Midbrain (tissue), 1 donor: ENCODE results near the gene SLC16A14.
"Not testable (repeated sequence)": the region's sequence is repeated elsewhere in the genome, so short reads cannot be mapped to it uniquely, and the experiment has no call there.

Source experiments
- DNase-seq: peaks from one replicate; lab custom pipeline; 2025; lab: John Stamatoyannopoulos, UW

The SLC16A14 gene, protein sequence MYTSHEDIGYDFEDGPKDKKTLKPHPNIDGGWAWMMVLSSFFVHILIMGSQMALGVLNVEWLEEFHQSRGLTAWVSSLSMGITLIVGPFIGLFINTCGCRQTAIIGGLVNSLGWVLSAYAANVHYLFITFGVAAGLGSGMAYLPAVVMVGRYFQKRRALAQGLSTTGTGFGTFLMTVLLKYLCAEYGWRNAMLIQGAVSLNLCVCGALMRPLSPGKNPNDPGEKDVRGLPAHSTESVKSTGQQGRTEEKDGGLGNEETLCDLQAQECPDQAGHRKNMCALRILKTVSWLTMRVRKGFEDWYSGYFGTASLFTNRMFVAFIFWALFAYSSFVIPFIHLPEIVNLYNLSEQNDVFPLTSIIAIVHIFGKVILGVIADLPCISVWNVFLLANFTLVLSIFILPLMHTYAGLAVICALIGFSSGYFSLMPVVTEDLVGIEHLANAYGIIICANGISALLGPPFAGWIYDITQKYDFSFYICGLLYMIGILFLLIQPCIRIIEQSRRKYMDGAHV

DNA sequence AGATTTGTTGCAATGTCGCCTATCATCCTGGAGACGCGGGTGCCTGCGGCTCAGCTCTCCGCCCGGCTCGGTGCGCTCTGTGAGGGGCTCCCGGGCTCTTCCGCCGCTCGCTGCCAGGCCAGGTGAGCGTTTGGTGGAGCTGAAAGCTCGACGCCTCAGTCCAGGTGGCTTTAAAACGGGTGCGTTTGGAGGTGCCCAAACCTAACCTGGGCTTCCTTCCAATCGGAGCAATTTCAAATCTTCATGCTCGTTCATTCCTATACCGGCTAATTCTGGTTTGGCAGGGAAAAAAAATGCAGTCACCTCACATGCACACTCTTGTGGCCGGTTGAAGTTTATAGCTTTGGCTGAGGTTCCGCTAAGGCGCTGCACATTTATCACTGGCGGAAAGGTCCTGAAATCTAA is at the start of gene SLC16A14:
TSS of gene SLC16A14 (minus strand) at position 274 of the 405 bp plus-strand sequence. CDS start 9,572 bp downstream, outside the sequence.
- DNase-seq, result peak; percentile 13

DNA sequence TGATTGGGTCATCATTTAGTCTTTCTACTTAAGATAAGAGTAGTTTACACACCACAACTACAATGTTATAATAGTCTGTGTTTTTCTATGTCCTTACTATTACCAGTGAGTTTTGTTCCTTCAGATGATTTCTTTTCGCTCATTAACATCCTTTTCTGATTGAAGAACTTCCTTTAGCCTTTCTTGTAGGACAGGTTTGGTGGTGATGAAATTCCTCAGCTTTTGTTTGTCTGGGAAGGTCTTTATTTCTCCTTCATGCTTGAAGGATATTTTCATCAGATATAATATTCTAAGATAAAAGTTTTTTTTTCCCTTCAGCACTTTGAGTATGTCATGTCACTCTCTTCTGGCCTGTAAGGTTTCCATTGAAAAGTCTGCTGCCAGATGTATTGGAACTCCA is 38.0 kb upstream of the SLC16A14 start:
- no peak for DNase-seq

DNA sequence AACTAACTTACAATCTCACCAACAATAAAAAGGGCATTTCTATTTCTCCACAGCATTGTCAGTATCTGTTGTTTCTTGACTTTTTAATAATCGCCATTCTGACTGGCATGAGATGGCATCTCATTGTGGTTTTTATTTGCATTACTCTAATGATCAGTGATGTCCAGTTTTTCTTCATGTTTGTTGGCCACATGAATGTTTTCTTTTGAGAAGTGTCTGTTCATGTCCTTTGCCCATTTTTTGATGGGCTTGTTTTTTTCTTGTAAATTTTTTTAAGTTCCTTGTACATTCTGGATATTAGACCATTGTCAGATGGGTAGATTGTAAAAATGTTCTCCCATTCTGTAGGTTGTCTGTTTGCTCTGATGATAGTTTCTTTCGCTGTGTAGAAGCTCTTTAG is 33.2 kb upstream of the SLC16A14 start:
- DNase-seq, result not testable (repeated sequence)

DNA sequence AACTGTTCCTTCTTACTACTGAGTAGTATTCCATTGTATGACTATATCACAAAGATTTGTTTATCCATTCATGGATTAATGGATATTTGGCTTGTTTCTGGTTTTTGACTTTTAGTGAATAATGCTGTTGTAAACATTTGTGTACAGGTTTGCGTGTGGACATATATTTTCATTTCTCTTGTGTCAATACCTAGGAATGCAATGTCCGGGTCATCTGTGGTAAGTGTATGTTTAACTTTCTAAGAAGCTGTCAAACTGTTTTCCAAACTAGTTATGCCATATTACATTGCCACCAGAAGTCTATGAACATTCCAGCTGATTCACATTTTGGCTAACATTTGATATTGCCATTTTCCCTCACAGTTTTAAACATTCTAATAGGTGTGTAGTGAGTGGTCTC is 29.1 kb upstream of the SLC16A14 start:
- no peak for DNase-seq

DNA sequence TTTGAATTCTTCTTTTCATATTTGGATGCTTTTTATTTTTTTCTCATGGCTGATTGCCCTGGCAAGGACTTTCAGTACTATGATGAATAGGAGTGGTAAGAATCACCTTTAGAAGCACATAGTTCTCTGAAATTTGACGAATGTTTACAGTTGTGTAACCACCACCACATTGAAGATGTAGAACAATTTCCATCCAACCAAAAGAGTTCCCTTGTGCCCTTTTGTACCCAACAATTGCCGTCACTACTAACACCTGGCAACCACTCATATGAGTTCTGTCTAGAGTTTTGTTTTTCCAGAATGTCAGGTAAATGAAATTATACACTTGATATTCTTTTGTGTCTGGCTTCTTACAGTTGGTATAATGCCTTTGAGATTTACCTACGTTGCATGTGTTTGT is 28.7 kb upstream of the SLC16A14 start:
- DNase-seq, result no peak

DNA sequence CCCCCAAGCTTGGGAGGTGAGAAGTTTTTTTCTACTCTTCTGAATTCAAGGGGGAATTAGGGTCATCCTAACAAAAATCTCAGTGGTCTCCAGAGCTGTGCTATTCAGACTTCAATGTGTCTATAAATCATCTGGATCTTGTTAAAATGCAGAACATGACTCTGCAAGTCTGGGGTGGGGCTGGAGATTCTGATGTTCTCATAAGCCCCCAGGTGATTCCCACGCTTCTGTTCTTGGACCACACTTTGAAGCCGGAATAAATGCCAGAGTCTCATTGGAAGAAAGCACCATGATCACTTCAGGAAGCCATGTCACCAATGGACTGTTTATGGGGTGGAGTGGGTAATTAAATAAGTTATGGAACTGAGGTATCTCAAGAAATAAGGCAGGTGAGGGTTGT is 22.2 kb upstream of the SLC16A14 start:
- DNase-seq, result no peak

DNA sequence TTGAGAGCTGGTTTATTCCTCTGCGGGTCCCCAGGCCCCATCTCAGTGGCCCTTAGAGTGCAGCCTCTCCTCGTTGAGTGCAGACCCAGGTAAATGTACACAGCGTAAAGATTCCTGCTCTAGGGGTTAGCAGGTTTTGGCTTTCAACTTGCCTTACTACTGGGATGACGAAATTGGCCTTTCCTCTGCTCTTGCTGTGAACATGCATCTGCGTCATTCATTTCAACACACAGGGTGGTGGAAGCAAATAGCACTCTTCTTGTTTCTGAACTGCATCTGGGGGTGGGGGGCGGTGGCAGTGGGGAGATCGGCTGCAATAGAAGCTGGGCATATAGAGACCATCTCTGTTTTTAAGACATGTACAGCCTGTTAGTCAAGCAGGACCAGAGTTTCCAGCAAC is 16.5 kb upstream of the SLC16A14 start:
- no peak for DNase-seq

DNA sequence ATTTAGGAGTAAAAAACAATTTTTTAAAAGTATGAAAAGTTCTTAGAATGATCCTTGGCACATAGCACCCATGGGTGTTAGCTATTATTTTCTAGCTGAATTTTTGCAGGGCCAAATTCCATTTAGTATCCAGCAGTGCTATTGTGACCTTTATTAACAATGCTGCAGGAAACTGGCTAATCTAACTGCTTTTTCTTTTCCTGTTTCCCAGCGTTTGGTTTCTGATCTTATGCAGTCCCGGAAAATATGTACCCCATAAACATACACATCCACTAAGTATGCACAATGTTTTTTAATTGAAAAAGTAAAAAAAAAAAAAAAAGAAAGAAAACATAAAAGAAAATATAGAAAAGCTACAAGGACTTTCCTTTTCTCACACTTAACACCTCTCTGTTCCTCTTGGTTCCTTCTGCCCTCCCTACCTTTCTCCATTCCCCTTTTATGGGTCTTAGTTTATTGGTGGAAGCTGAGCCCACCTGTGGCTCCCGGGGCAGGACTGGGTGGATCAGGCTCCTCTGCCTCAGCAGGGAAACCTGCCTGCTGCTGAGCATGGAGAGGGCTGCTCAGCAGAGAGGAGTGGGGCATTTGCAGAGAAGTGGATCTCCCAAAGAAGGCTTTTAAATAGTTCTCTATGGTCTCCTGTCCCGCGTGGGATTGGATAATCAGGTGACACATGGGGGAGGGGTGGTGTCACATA is 9.3 kb upstream of the SLC16A14 start:
- DNase-seq, result no peak

DNA sequence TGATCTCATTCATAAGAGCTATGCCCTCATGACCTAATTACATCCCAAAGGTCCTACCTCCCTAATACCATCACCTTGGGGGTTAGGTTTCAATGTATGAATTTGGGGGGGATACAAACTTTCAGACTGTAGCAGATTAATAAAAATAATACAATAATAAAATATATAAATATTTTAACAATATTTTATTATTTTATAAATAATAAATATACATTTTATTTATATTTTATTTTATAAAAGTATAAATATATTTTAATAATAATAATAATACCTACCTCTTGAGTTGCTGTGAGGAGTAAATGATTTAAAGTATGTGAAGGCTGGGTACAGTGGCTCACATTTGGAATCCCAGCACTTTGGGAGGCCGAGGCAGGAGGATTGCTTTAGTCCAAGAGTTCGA is 8.1 kb upstream of the SLC16A14 start:
- no peak for DNase-seq

DNA sequence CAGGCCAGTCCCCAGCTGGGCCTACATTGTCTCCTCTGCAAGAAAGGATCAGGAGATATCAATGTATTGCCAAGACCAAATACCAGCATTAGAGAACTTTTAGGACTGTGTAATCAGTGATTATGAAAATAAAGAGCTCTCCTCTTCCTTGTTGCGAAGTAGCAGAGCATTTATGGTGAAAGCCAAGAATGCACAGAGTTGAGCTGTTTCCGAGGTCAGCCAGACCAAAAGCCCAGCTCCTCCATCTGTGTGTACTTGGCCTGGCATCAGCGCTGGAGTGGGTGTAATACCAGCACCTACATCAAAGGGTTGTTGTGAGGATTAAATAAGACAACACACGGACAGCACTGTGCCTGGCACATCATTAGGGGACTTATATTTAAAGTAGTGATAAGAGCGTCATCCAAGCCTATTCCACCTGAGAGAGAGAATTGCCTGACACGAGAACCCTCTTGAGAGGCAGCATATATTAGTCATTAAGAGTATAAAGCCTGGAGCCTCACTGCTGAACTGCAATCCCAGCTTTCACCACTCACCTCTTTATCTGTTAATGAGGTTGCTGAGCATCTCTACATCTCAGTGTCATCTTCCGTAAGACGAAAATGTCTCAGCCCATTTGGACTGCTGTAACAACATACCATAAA is 7.4 kb upstream of the SLC16A14 start:
- DNase-seq, result no peak

DNA sequence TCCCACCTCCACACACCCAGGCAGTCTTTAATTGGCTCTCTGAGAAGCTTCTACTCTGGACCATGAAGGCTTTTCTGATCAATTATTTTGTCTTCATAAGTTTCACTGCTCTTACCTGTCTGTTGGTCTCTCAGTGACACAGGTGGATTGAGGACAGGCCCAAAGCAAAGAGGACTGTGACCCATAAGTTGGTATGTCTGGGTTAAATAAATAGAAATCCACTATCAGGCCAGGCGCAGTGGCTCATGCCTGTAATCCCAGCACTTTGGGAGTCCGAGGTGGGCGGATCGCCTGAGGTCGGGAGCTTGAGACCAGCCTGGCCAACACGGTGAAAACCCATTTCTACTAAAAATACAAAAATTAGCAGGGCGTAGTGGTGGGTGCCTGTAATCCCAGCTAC is 2.7 kb upstream of the SLC16A14 start:
- no peak for DNase-seq

DNA sequence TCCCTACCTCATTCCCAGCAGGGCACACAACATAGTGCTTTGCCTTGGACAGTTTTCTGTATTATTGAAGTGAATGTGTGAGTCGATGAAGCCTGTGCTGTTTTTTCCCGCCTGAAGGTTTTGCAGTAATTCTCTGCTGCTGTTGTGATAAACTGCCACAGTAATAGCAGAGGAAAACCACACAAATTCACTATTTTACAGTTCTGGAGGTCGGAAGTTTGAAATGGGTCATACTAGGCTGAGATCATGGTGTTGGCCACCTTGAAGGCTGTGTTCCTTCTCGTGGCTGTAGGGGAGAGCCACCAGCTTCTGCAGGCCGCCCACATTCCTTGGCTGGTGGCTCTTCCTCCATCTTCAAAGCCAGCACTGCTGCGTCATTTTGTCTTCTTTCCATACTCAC is 678 bp upstream of the SLC16A14 start:
- no peak for DNase-seq

DNA sequence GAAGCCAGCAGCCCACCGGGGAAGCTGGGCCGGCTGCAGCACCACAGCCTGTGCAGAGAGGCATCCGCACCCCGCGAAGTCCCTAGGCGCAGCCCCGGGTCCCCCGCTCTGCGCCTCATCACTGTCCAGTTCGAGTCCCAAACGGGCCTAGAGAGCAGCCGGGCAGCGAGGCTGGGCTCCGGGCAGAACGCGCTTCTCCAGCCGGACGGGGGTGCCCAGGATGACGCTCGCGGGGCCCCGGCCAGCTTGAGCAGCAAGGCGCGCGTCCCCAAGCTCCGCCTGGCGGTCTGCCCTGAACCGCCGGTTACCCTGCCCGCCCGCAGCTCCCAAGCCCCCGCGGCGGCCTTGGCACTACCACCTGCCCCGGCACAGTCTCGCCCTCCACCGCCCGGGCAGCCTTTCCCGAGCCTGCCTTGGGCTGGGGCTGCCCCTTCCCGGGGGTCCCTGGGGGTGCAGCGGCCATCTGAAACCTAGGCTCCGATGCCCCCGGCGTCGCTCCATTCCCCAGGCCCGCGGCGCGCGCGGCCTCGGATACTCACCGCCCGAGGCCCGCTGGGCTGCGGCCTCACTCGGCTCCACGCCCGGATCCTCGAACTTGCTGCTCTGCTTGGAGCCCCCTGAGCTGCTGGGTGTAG is 591 bp downstream of the SLC16A14 start:
- DNase-seq, result peak; percentile 51

DNA sequence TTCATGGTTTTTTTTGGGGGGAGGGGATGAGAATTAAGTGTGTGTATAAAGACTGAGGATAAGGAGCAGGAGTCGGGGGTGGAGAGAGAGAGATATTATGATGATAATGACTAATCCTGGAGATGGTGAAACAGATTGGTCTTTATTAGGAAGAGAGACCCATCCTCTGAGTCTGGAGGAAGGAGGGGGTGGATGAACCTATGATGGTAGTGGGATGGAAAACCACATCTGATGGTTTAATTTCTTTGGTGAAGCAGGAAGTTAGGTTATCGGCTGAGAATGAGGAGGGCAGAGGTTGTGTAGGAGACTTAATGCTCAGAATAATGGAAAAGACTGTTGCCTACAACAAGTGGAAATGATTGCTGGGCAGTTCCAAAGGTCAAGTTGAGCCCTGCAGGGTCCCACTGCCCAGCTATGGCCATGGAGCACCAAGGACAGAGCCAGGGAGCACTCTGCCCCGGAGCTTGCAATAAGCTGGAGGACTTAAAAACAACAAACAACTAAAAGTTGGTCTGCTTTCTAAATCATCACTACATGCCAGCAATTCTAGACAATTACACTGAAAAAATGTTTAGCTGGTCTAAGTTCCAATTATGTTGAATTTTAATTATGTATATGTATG is 7.9 kb downstream of the SLC16A14 start:
- no peak for DNase-seq

DNA sequence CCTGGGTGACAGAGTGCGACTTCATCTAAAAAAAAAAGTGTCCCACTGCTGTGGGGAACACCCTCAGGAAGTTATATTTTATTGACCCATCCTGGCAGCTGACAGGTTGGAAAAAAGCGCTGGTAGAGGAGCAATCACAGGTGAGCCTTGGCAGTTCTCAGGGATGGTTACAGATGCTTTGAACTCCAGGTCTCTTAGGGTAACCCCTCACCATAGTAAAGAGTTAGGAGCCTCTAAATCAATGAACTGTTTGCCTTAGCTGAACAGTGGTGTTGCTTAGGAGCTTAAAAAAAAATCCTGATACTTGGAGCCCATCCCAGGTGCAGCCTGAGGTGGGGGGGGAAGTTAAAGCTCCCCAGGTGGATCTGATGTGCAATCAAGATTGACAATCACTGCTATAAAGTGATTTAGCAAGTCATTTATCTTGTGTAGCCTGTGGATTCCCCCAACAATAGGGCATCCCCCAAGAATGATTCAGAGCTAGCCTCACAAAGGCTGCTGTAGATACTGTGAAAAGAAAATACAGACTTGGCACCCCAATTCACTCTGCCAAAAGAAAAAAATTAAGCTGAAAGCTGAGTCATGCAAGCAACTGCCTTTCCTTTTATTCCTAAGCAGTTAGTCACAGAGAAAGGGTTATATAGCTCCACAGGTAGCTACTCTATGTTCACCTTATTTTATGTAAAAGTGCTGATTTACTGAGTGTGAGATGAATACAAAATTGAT is 14.8 kb downstream of the SLC16A14 start:
- DNase-seq, result no peak

DNA sequence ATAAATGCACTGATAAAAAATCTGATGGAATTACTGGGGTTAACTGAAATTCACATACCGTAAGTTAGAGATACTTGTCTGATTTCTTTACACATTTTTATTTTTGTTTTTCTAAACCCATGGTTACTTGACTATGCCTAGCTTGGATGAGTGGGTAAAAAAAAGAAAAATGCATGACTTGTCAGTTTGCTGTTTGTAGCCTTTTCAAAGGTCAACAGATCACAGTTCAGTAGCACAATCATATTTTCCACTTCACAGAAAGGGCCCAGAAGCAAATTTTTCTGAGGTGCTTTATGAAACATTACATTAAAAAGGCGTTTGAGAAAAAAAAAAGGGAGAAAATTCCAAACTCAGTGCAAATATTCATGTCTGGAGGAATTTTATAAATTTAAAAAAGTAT is 16.4 kb downstream of the SLC16A14 start:
- DNase-seq, result no peak

DNA sequence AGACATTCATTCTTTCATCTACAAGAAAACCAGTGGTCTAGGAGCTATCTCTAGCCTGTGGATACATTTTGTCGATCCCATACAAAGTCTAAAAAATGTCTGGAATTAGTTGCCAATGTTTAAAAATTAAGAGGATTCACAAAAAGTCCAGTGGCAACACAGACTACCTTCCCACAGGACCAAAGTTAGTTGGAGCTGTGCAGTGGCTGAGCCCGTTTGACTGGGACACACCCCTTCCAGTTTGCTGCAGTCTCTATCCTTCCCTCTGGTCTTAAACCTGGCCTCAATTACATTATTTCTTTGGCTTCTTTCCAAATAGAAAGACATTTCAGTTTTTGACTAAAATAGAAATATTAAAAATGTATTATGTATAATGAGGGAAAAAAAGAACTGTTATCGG is 18.6 kb downstream of the SLC16A14 start:
- DNase-seq, result no peak

DNA sequence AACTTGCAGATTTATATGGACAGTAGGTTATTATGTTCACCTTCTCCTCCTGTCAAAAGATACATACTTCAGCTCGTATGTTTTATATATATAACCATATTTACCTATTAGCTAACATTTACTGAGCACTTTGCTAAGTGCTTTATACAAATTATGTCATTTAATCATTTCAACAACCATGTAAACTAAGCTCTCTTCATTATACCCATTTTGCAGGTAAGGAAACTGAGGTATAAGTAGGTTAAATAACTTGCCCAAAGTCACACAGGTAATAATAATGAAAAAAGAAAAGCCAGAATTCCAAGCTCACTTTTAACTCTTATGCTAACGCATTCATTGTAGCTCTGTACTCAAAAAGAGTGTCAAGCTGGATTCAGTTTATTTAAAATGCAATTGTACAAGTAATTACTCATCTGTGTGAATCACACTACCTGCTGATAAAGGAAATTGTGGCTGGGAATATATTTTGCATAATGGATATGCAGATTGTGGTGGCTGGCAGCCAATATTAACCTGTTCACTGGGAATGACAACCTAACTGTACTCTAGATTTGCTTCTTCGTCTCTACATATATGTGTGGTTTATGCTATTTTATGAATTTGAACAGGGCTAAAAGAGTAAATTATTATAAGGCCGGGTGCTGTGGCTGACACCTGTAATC is 20.6 kb downstream of the SLC16A14 start:
- DNase-seq, result no peak

DNA sequence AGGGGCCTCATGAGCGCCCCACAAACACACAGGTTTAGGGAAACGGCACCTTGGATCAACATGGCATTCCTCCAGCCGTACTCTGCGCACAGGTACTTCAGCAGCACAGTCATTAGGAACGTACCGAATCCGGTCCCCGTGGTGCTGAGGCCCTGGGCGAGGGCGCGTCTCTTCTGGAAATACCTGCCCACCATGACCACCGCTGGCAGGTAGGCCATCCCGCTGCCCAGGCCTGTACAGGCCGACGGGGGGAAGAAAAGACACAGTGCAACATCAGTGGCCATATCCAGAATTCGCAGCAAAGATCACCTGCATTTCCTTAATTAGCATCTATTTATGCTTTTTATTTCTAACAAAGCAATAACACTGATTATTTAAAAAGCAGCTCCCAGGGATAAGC is 22.2 kb downstream of the SLC16A14 start:
- no peak for DNase-seq

DNA sequence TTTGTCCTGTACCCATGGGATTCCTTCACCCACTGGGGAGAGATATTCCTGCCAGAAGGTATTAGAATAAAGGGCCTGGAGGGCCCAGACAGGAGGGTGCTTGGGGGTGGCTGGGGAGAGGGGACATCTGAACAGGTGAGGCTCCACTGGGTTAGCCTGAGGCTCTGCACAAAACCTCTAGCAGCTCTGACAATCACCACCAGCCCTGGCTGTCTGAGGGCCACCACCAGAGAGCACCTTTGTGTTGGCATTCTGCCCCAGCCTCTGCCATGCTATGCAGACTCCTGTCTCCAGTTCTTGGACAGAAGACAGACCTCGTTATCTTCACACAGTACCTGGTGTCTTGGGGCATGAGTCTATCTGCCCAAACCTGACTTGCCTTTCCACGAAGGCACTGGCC is 25.3 kb downstream of the SLC16A14 start:
- DNase-seq, result no peak

DNA sequence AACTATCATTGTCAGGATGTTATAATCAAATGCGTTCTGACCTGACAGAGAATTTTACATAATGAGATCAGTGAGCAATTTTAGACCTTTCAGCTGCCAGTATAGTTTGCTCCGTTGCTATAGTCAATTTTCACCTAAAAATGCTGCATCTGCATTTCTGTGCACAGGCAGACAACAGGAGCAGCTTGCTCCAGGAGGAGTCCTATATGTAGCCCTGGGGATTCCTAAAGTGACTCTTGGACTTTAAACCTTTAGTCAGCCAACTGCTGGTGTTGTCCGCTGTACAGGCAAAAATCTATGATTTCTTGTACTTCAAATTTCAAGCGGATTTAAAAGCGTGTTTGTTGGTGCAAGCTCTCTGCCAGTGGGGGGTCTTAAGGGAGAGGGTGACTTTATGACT is 25.7 kb downstream of the SLC16A14 start:
- DNase-seq, result no peak
